Right atrium auricular region (tissue), 2 donors: Measurements from ENCODE around the gene DCDC2C. TPM values are rescaled to one million over a fixed set of nuclear protein-coding genes. Genes with fewer than 3 reads are reported as not detected.

Experiments used
- DNase-seq: peaks from one replicate; pipeline ENCODE4 v3.0.0-alpha.2; 2019; ENCODE audit warnings: low spot score
- H3K27ac ChIP-seq, 2 donors: fragments of 200-600 bp; sonication (generic); 1 replicate in 1 of 2; 2 replicates in 1 of 2; pipeline ENCODE4 v1.5.1; 2016 to 2019
- H3K27me3 ChIP-seq, 2 donors: fragments of 200-600 bp; sonication (generic); one replicate each; pipeline versions ENCODE4 v1.5.1 to v1.6.0; 2017 to 2019
- H3K36me3 ChIP-seq: fragments of 200-600 bp; sonication (generic); one replicate; pipeline ENCODE4 v1.5.1; 2016
- H3K4me1 ChIP-seq, 2 donors: fragments of 200-600 bp; sonication (generic); one replicate each; pipeline versions ENCODE4 v1.5.1 to v1.6.0; 2017 to 2019
- H3K4me3 ChIP-seq, 2 donors: fragments of 200-600 bp; sonication (generic); 1 replicate in 1 of 2; 2 replicates in 1 of 2; pipeline ENCODE4 v1.5.1; 2017 to 2019; ENCODE audit warnings: mild to moderate bottlenecking in 1 of 2, moderate library complexity in 1 of 2
- H3K9me3 ChIP-seq, 2 donors: fragments of 200-600 bp; sonication (generic); one replicate each; pipeline ENCODE4 v1.5.1; 2019
- CTCF ChIP-seq, 2 donors: fragments of 200-600 bp; sonication (generic); IDR thresholded peaks; one replicate each; pipeline ENCODE4 v1.5.1; 2019; ENCODE audit warnings: antibody characterized with exemption in 2 of 2
- total RNA-seq, 2 donors: library from RNA; depleted of rRNA; stranded (reverse); fragments of >200 nt; gene quantifications; one replicate each; pipeline ENCODE4 v1.1.0, GENCODE V29; 2016

DCDC2C gene
- total RNA-seq, 2 donors from 2014 or later, result not detected

GRCh38 chr2:3706892-3707291 lies 3.5 kb downstream of the DCDC2C start:
- Histone ChIP-seq H3K4me3 (no peak overlapping the region), H3K27me3 (peaks cover 5 to 16% of the 10 kb centered on the region in 2 donors), H3K27ac (no peak overlapping the region), H3K4me1 (peaks cover 0 to 9% of the 10 kb centered on the region in 2 donors), H3K9me3 (no peaks in the 10 kb centered on the region), H3K36me3 (no peaks in the 10 kb centered on the region)
- DNase-seq, result no peak
- no peak for TF ChIP-seq CTCF (IDR thresholded peaks at IDR 0.05)

- no peaks in the 10 kb centered on the region for H3K9me3 ChIP-seq
- DNase-seq, result no peak
- no peak overlapping the region for H3K27ac ChIP-seq
- no peak overlapping the region for H3K4me3 ChIP-seq
- H3K27me3 ChIP-seq, result peaks cover 0 to 5% of the 10 kb centered on the region in 2 donors
- peaks cover 0 to 6% of the 10 kb centered on the region in 2 donors for H3K4me1 ChIP-seq
- no peak for TF ChIP-seq CTCF (IDR thresholded peaks at IDR 0.05)
- no peaks in the 10 kb centered on the region for H3K36me3 ChIP-seq
These were observed 5.2 kb downstream of the DCDC2C start for GRCh38 chr2:3708576-3708975.

GRCh38 chr2:3709225-3709624 lies 5.8 kb downstream of the DCDC2C start:
- TF ChIP-seq CTCF (IDR thresholded peaks at IDR 0.05), result no peak
- Histone ChIP-seq H3K36me3 (no peaks in the 10 kb centered on the region), H3K9me3 (no peaks in the 10 kb centered on the region), H3K4me3 (no peak overlapping the region), H3K4me1 (no peaks in the 10 kb centered on the region), H3K27ac (no peak overlapping the region), H3K27me3 (no peaks in the 10 kb centered on the region)
- DNase-seq, result no peak

- Histone ChIP-seq H3K4me1 (no peaks in the 10 kb centered on the region), H3K36me3 (no peaks in the 10 kb centered on the region), H3K27ac (no peak overlapping the region), H3K9me3 (no peaks in the 10 kb centered on the region), H3K4me3 (no peak overlapping the region), H3K27me3 (no peaks in the 10 kb centered on the region)
- no peak for DNase-seq
- no peak for TF ChIP-seq CTCF (IDR thresholded peaks at IDR 0.05)
These were observed 9.0 kb downstream of the DCDC2C start for GRCh38 chr2:3712424-3712823.

GRCh38 chr2:3712831-3713503 lies 9.6 kb downstream of the DCDC2C start:
- no peak overlapping the region for H3K4me3 ChIP-seq
- H3K27ac ChIP-seq, result no peak overlapping the region
- H3K27me3 ChIP-seq, result no peaks in the 10 kb centered on the region
- H3K36me3 ChIP-seq, result no peaks in the 10 kb centered on the region
- TF ChIP-seq CTCF (IDR thresholded peaks at IDR 0.05), result no peak
- no peak for DNase-seq
- H3K9me3 ChIP-seq, result no peaks in the 10 kb centered on the region
- H3K4me1 ChIP-seq, result no peaks in the 10 kb centered on the region

GRCh38 chr2:3718679-3719078 lies 15.3 kb downstream of the DCDC2C start:
- Histone ChIP-seq H3K27ac (no peak overlapping the region), H3K4me1 (no peaks in the 10 kb centered on the region)
- TF ChIP-seq CTCF (IDR thresholded peaks at IDR 0.05), result no peak

More at GRCh38 chr2:3718679-3719078, 15.3 kb downstream of the DCDC2C start:
- Histone ChIP-seq H3K36me3 (no peaks in the 10 kb centered on the region), H3K9me3 (no peaks in the 10 kb centered on the region), H3K27me3 (no peaks in the 10 kb centered on the region), H3K4me3 (no peak overlapping the region)
- DNase-seq, result no peak
